HG03103 (cell line): ENCODE results near the gene PRIMPOL.

Experiments
- ATAC-seq: cut with Tn5 transposase; IDR thresholded peaks from one replicate; pipeline ENCODE4 v1.9.1; 2021; ENCODE audit warnings: low read depth; ENCODE audit not compliant: unreplicated experiment

PRIMPOL gene

DNA sequence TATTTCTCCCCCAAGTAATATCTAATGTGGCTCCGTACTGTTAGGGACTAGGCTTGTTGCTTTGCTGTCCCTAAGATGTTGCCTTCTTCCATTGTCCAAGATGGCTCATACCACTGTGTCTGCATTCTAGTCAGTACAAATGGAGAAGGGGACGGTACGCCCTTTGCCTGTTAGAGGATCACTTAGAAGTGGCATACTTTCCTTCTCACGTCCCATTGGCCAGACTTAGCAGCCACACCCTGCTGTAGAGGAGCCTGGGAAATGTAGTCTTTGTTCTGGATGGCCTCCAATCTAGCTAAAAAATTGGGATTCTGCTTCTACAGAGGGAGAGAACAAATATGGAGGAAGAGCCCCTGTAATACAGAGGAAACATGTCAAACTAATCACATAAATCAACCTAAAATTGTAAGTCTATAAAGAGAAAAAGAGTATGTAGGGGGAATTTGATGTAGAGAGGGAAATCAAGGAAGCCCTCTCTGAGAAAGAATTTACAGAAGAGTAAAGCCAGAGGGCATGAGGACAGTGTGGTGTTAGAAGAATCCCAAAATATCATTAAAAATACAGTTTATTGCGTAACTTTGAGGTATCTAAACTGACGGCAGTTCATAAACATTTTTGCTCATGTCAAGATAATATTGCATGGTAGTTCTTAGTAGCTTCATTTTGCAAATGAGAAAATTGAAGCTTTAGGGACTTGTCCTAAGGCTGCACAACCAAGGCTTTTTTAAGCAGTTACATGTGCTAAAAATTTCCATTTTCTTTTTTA lies 15.1 kb downstream of the PRIMPOL start:
- ATAC-seq: no peak

DNA sequence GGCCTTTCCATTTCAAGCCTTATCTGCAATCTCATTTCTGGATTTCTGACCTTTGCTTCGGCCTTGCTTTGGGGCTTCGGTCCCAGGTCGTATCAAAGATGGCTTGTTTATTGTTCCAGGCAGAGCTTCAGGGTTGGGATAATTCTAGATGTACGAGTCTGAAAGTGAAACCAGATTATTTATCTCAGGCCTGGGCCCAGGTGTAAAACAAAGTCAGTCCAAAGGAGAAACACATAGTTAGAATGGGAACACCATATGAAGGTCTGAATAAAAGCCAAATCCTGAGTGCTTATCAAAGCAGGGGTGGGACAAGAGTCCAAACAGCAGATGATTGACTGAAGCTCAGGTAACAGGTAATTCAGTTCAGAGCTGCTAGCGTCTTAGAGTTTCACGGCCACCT lies 17.1 kb downstream of the PRIMPOL start:
- ATAC-seq: no peak

DNA sequence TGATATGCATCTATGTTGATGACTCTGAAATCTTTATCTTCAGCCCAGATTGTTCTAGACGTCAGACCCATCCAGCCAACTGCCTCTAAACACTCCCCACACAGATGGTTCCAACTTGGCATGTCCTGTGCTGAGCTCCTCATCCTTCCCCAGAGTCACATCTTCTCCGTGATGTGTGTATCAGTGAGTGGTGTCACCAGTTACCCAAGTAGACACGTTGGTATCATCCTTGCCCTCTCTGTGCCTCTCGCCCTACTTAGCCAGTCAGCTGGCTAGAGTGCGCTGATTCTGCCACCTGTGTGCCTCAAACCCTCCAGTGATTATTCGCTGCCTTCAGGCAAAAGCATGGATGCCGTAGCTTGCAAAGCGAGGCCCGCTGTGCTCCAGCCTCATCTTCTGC lies 18.6 kb downstream of the PRIMPOL start:
- no peak for ATAC-seq

DNA sequence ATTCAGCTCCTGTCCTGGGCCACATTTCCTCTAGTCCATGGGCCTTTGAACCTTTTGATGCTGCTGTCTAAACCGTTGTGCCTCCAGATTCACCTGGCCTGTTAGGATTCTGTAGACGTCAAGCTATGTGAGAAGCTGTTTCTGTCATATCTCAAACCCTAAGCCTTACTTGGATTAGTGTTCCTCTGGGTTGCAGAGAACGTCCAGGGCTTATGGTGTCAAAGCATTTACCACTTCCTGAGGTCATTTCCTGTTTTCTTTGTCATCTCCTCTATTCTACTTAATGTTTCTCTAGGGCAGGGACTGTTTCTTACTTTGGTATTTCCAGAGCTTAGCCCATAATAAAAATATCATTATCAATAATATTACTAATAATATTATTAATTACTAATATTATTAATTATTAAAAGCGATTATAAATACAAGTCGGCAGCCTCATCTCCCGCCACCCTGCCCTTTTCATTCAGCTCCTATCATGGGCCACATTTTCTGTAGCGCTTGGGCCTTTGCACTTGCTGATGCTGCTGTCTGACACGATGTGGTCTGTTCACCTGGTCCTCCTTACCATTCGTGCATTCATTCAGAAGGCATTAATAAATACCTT lies 19.1 kb downstream of the PRIMPOL start:
- ATAC-seq: no peak

- ATAC-seq: no peak
Measured at GRCh38 chr4:184669251-184669650, 19.7 kb downstream of the PRIMPOL start.

DNA sequence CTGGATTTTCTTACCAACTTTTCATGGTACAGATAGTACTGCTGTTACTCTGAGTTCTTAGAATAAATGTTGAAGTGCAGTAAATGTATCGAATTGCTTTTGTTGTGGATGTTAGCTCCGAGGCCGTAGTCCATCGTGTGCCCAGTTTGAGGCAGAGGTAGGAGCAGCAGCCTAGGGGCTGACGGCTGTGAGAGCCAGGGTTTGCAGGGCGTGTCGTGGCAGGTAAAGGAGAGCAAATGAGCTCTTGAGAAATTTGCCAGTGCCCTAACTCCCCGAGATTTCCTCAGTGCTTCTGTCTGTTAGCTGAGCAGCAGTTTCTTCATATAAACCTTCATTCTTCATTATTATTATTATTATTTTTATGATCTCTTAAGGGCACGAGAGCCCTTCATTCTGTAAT lies 21.6 kb downstream of the PRIMPOL start:
- no peak for ATAC-seq

GRCh38 chr4:184672741-184673140 lies 23.2 kb downstream of the PRIMPOL start:
- ATAC-seq: no peak

DNA sequence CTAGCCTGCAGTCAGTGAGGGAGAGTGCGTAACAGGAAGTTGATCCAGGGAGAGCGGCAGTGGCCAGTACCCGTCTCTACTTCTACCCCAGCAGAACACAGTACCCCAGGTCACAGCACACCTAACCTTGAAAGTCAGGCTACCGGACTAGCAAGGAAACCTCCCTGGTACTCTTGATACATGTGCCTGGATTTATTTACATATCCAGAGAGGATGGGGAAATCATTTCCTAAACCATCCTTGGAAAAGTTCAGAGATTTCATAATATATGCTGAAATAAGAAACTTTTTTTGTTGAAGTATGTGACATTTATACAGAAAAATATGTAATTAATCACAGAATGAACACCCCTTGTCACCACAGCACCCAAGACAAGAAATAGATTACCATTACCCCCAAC lies 24.5 kb downstream of the PRIMPOL start:
- no peak for ATAC-seq

DNA sequence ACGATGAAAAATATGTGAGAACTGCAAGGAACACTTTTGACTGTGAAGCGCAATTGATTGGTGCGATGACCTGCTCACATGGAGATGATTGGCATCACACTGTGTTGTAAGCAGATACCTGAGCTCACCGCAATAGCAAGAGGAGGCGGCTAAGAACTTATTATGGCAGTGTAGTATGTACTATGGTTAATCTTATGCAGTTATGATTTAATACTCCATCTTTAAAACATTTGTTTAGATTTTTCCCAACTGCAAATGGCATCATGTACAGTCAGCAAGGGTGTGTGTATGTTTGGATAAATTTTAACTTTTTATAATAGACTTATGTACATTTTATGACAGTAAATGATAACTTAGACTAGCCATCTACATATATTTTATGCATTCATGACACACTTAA lies 25.5 kb downstream of the PRIMPOL start:
- ATAC-seq: no peak

- no peak for ATAC-seq
Measured at GRCh38 chr4:184675821-184676492, 26.4 kb downstream of the PRIMPOL start.

- ATAC-seq: no peak
Measured at GRCh38 chr4:184680698-184681097, 31.2 kb downstream of the PRIMPOL start.

- ATAC-seq: no peak
Measured at GRCh38 chr4:184681916-184682315, 32.4 kb downstream of the PRIMPOL start.

DNA sequence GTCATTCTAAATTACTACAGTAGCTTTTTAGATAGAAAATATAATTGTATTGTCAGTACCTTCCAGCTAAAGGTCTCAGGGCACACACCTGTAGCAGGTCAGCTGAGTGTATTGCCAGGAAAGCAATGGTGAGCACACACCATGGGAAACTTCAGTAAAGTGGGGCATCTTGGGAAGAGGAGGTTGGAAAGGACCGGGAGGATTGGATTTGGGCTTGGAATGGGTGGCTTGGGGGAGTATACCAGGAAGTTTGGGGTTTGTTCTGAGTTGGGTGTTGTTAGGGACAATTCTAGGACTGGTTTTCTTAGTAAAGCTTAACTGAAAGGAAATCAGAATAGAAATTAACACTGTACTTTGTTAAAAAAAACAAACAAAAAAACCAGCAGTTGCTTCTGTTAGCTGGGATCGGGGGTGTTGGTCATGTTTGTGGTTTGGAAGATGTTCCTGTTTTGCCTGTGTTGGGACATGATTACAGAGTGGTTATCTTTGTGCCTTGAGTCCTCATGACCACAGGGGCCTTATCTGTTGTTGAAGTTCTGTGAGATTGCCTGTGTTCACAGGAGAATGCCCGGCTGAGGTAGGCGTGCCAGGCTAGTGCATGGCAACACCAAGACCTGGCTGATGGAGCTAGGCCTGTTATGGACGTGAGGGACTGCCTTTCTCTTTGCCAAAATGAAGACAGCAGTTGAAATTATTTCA lies 35.1 kb downstream of the PRIMPOL start:
- no peak for ATAC-seq

DNA sequence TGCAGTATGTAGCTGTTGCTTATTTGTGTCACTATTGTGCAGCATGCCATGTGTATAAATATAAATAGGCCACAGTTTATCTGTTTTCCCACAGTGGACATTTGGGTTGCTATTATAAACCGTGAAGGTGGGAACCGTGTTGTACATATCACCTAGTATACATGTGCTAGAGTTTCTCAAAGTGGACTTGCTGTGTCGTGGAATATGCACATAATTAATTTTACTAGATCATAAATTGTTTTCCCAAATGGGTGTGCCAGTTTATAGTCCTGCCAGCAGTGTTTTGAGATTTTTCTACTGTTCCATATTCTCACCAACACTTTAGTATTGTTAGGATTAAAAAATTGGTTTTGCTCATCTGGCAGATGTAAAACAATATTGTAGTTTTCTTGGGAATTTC lies 38.5 kb downstream of the PRIMPOL start:
- no peak for ATAC-seq

DNA sequence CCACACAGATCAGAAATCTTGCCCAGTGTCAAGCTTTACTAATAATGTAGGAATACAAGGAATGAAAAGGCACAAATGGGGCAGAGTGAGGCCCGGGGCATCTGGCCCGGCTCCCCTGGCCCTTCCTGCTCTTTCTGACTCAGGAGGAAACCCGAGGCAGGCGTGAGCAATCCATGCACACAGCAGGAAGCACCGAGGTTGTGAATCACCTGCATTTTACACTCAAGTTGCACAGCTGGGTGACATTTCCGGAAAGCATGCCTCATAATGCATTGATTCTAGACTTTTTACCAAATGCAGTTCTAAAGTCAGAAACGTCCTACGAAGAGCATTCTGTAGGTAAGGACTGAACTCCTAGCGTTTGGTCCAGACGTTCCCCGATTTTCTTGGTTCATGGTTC lies 38.9 kb downstream of the PRIMPOL start:
- no peak for ATAC-seq

DNA sequence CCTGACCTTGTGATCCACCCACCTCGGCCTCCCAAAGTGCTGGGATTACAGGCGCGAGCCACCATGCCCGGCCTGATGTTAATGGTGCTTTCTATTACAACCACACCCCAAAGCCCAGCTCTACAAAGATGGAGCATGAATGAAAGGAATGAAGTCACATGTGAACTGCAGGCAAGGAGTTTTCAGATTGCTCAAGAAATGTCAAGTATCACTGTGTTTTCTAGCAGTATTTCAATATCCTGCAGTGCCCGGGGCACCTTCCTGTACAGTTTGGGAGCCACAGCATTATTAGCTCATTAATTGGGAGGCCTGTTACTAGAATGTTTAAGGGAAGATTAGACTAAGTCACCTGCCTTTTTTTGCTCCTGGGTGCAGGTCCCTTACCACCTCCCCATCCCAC lies 40.1 kb downstream of the PRIMPOL start:
- ATAC-seq: no peak

GRCh38 chr4:184693056-184693455 lies 43.5 kb downstream of the PRIMPOL start:
- ATAC-seq: no peak

GRCh38 chr4:184694412-184694956 lies 44.9 kb downstream of the PRIMPOL start:
- no peak for ATAC-seq

- ATAC-seq: no peak
Measured at GRCh38 chr4:184695178-184695896, 45.8 kb downstream of the PRIMPOL start.

DNA sequence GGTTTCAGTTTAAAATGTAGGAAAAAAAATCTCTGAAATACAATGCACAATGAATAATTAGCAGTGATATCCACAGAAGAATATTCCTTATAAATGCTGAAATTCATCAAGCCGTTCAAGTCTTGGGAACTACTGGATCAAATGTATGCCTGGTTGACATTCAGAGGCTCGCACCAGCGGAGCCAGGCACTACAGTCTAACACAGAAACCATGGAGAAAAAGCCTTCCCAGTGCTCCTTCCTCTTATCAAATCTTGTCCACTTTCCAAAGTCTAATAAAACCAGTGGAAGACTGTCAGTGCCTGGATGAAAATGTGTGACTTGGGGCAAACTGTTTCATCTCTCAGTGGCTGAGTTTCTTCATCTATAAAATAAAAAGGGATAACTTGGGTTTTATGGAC lies 48.4 kb downstream of the PRIMPOL start:
- no peak for ATAC-seq
